ENCODE data around the gene GREB1. TPM values are rescaled to one million over a fixed set of nuclear protein-coding genes. Genes with fewer than 3 reads are reported as not detected.

The GREB1 gene
- total and polyA plus RNA-seq, 2 of the 13 experiments (the other 11 are each of a cell fraction or from before 2014, with no cell fraction given): 31.3 to 61.2 TPM

GRCh38 chr2:11495844-11496681 is 37.8 kb upstream of the GREB1 start:
- Histone ChIP-seq H3K9me3 (ENCODE audit: low read length) (no peaks in the 10 kb centered on the region), H3K4me3 (replicated peaks in 1 of 3; ENCODE audit: insufficient read depth in 1 of 3, low read depth in 2 of 3, low read length in 3 of 3) (no peak overlapping the region), H3K36me3 (replicated peaks in 1 of 2; ENCODE audit: control insufficient read depth in 1 of 2, insufficient read depth in 2 of 2, low read length in 2 of 2) (peaks cover 4% of the 10 kb centered on the region in 2 experiments; a peak in 4 of 5 replicates), H3K4me1 (ENCODE audit: insufficient read depth, low read length) (peaks cover 97% of the 10 kb centered on the region), H3K4me2 (ENCODE audit: low read depth, low read length) (no peak overlapping the region; the same call in 1 of the 2 replicates), H3K27me3 (ENCODE audit: control insufficient read depth in 1 of 2, insufficient read depth in 2 of 2, low read length in 2 of 2) (no peaks in the 10 kb centered on the region), H4K20me1 (ENCODE audit: insufficient read depth, low read length) (no peaks in the 10 kb centered on the region), H3K27ac (ENCODE audit: extremely low read length, insufficient read depth, low read length) (peak overlapping the region; percentile 98), H2AFZ (ENCODE audit: low read length) (no peak overlapping the region), H3K9ac (ENCODE audit: insufficient read depth, low read depth, low read length) (no peak overlapping the region), H3K79me2 (ENCODE audit: insufficient read depth, low read length) (peaks cover 88% of the 10 kb centered on the region)
- FAIRE-seq (no peak), ATAC-seq (no peak), DNase-seq (ENCODE audit: low spot score) (no peak)
- intact Hi-C loops (cut with micrococcal nuclease; ENCODE audit: unreplicated experiment): no loop called here
- CTCF ChIA-PET (ENCODE audit: low intra/inter-chr PET ratio, low total read pairs): no interaction called here
- POLR2A ChIA-PET: interaction anchor here (1.2 to 6.5 kb wide), 2 partner anchors 10 kb away, joined by 3 to 102 read pairs; no protein-coding TSS in a partner anchor
- BruUV-seq (replicated peaks): no TSS peak
- in situ Hi-C loops (cut with HindIII; ENCODE audit: extremely low pct_ligation_motif_present, low pct_unique_long_range_greater_than_20kb): loop anchor here (5.0 kb wide), 1 partner anchor 41 kb away; no protein-coding TSS in a partner anchor
- 94% methylated on average over 30 of the region's 30 CpGs for WGBS (ENCODE audit: low lambda C conversion rate)
- no peak for TF ChIP-seq KDM1A (CRISPR knock-in tag; IDR thresholded peaks at IDR 0.05)
- TF ChIP-seq ZNF3 (CRISPR knock-in tag; IDR thresholded peaks at IDR 0.05): no peak
- TF ChIP-seq HDAC6 (IDR thresholded peaks at IDR 0.05; ENCODE audit: low read depth, low read length): no peak
- TF ChIP-seq MATR3 (CRISPR knock-in tag; IDR thresholded peaks at IDR 0.05): no peak
- no peak for TF ChIP-seq PRDM15 (CRISPR knock-in tag; IDR thresholded peaks at IDR 0.05)
- 0 out of 2 replicates have a peak, but pooled peaks have one; percentile 66 for TF ChIP-seq ZNF225 (CRISPR knock-in tag; IDR thresholded peaks at IDR 0.05)
- peak; percentile 17; the same call in 1 of the 2 replicates for TF ChIP-seq RXRA (CRISPR knock-in tag; IDR thresholded peaks at IDR 0.05)
- TF ChIP-seq ZNF496 (CRISPR knock-in tag; IDR thresholded peaks at IDR 0.05; ENCODE audit: insufficient replicate concordance): no peak
- 0 out of 2 replicates have a peak, but pooled peaks have one; percentile 23 for TF ChIP-seq DZIP1 (CRISPR knock-in tag; IDR thresholded peaks at IDR 0.05)
- no peak for TF ChIP-seq MAFG (CRISPR knock-in tag; IDR thresholded peaks at IDR 0.05)
- no peak for TF ChIP-seq PAWR (CRISPR knock-in tag; IDR thresholded peaks at IDR 0.05; ENCODE audit: borderline replicate concordance)
- no peak for TF ChIP-seq ZNF484 (CRISPR knock-in tag; IDR thresholded peaks at IDR 0.05; ENCODE audit: borderline replicate concordance, low read depth)
- no peak for TF ChIP-seq HNF4A (CRISPR knock-in tag; IDR thresholded peaks at IDR 0.05)
- TF ChIP-seq SMARCC2 (IDR thresholded peaks at IDR 0.05): no peak
- peak; percentile 84 for TF ChIP-seq ZBTB33 (CRISPR knock-in tag; IDR thresholded peaks at IDR 0.05)
- peak; percentile 98 for TF ChIP-seq ZBTB38 (CRISPR knock-in tag; IDR thresholded peaks at IDR 0.05)

Data from HepG2 (cell line).